SK-MEL-5 (cell line): ENCODE measurements around the gene TYW3. TPM values are rescaled to one million over a fixed set of nuclear protein-coding genes. Genes with fewer than 3 reads are reported as not detected.

Experiments
- DNase-seq: peaks from one replicate; pipeline ENCODE4 v3.0.0-alpha.2; 2016; ENCODE audit warnings: low read depth, low spot score
- in situ Hi-C: cut with HindIII; loops from 2 replicates; pipeline ENCODE4 v1.10.0; 2016; ENCODE audit warnings: low sequenced_read_pairs, high pct_unique_total_duplicates, low pct_unique_long_range_greater_than_20kb
- polyA plus RNA-seq, 2 experiments: library from polyadenylated mRNA; depleted of rRNA; stranded (reverse); fragments of >200 nt; gene quantifications; 2 replicates each; pipeline ENCODE4 v1.2.3, GENCODE V29; 2015
- total RNA-seq: library from RNA; depleted of rRNA; stranded (reverse); fragments of >200 nt; shearing (Covaris generic); gene quantifications from 2 replicates; pipeline ENCODE4 v1.2.3, GENCODE V29; 2014; rRNA removed

Gene TYW3, protein sequence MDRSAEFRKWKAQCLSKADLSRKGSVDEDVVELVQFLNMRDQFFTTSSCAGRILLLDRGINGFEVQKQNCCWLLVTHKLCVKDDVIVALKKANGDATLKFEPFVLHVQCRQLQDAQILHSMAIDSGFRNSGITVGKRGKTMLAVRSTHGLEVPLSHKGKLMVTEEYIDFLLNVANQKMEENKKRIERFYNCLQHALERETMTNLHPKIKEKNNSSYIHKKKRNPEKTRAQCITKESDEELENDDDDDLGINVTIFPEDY
- 22.6 and 30.5 TPM in 2 replicates for total RNA-seq
- 16.1 TPM in 2 replicates for polyA plus RNA-seq (2015; cell fraction: cytosol; rRNA removed)
- 39.7 and 43.3 TPM in 2 replicates for polyA plus RNA-seq (2015; cell fraction: nucleus; rRNA removed)

DNA sequence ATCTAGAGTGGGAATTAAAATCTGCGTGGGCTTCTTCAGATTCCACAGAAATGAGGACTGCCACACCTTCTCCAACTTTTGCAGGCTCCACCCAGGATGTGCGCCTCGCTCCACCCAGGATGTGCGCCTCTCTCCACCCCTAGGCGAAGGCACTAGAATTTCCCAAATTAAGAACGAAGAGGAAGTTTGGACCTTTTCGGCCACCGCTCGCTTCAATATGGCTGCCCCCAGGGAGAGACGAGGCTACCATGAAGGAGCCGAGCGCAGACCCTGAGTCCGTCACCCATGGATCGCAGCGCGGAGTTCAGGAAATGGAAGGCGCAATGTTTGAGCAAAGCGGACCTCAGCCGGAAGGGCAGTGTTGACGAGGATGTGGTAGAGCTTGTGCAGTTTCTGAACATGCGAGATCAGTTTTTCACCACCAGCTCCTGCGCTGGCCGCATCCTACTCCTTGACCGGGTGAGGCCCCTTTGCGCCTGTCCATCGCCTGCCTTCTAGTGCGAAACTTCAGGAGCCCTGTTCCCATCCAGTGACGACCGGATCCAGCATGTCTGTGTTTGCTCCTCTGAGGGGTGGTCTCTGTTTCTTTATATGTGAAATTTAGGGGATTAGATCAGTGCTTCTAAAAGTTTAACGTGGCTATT, at the start of gene TYW3, which contains the start of gene CRYZ:
TYW3 (plus strand) TSS at position 193 of the 644 bp plus-strand sequence; CDS start at position 286, 93 bp downstream.
CRYZ (minus strand) TSS at position 91 of the 644 bp plus-strand sequence. CDS start 8,229 bp downstream, outside the sequence.
- in situ Hi-C loops, result no loop called here
- peak; percentile 94 for DNase-seq

DNA sequence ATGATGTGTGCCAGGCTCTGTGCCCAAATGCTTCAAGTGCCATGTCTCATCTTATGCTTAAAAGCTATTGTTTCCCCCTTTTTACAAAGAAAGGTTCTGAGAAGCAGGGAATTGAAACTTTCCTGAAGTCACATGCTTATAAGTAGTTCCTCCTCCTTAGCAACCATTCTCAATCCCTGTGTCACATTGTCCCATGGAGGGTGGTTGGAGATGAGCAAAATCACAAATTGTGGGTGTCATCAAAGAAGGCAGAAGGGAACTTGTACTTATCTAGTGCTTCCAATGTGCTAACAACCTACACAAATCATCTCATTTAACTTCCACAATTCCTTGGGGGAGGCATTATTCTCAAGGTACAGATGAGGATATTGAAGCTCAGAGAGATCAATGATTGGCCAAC, 49.3 kb upstream of the TYW3 start:
- in situ Hi-C loops, result no loop called here
- DNase-seq, result no peak

DNA sequence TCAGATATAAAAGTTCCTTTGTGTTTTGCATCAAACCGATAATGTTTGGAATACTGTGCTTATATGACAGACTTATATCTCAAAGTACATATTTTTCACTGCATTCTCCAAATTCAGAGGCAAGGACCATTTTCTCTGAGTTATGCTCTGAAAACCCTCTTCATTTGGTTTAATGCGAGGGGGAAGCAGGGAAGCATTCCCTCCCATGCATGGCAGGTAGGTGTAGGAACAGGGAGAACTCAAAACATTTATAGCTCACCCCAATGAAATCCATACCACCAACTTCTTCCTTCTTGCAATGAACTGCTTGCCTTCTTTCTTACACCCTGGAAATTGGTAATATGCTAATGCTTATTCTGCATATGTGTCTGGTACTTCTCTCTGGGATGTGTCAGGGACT, 48.7 kb upstream of the TYW3 start:
- in situ Hi-C loops, result no loop called here
- no peak for DNase-seq

DNA sequence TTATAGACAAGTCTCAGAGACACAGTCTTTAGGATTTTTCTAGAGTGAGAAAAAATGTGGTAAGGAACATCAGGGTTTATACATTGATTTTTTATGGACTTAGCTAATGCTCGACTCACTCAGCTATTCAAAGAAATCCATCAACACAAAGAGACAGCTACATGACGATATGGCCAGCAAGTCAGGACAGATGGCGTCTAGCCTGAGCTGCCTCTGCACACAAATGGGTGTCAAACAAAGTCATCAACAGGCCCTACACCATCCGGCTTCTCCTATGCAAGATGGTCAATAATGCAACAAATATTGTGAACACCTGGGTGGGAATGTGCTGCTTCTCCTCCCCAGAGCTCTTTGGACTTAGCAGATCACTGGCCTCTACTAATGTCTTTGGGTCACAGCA, 46.0 kb upstream of the TYW3 start:
- in situ Hi-C loops, result no loop called here
- DNase-seq, result no peak

DNA sequence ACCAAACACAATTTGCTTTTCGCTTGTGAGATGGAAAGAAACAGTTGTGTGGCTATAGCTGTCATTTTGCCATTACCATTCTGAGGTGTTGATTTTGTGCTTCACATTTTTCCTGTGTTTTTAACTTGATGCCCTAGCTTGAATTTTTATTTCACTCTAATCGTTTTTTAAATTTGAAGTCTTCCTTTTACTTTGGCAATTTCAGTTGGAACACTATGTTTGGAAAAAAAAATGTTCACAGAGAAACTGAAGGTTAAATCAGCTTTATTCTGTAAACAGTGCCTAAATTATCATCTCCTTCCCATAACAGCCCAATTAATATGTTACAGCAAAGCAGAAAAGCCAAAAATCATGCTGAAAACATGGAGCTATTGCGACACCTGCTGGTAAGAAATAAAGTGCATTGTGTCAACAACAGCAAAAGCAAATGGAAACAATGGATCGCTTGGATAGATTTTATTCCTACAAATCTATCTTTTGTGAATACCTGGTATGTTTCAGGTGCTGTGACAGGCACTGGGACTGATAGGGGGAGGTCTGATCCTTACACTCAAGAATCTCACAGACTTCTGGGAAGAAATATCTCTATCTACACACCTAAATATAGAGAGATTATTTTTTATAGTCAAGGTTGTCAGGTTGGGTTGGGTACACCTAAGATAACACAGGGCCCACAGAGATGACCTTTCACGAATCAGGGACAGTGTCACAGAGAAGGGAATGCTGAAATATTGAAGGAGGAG, 43.2 kb upstream of the TYW3 start:
- peak; percentile 70 for DNase-seq
- in situ Hi-C loops, result no loop called here

DNA sequence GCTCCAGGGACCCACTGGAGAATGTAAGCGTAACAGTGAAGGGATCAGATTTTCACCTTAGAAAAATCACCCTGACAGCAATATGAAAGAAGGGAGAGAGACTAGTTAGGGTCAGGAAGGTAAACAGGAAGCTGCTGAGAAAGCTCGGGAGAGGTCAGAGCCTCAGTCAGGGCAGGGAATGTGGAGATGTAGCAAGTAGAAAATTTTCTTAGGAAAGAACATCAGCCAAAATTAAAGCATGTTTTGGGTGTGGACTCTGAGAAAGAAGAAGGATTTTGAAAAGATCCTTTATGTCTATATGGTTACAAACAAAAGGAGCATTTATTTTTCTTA, 42.6 kb upstream of the TYW3 start:
- DNase-seq, result no peak
- in situ Hi-C loops, result no loop called here

DNA sequence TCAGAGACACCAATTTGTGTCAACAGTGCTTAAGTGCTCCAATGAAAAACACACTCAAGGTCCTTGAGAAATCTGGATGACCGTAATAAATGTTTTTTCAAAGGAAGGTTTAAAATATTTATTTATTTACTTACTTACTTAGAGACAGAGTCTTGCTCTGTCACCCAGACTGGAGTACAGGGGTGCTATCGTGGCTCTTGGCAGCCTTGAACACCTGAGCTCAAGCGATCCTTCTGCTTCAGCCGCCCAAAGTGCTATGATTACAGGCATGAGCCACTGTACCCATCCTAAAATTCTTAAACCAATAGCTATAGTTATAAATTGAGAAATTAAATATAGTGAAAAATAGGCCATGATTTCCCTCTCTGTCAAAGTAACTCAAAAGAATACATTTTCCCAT, 42.0 kb upstream of the TYW3 start:
- in situ Hi-C loops, result no loop called here
- DNase-seq, result no peak

DNA sequence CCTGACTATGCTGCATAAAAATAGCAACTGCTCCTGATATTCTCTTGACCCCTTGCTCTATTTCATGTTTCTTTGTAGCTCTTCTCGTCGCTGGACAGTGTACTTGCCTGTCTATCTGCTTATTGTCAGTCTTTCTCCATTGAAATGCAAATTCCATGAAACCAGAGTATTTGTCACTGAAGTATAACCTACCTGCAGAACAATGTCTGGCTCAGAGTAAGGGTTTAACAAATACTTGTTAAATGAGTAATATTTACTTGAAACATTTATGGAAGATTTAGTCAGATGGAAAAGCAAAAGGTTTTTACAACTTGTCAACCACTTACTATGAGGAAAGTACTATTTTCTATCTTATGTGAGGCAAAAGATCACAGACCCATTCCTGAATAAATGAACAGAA, 39.5 kb upstream of the TYW3 start:
- no peak for DNase-seq
- in situ Hi-C loops, result no loop called here

DNA sequence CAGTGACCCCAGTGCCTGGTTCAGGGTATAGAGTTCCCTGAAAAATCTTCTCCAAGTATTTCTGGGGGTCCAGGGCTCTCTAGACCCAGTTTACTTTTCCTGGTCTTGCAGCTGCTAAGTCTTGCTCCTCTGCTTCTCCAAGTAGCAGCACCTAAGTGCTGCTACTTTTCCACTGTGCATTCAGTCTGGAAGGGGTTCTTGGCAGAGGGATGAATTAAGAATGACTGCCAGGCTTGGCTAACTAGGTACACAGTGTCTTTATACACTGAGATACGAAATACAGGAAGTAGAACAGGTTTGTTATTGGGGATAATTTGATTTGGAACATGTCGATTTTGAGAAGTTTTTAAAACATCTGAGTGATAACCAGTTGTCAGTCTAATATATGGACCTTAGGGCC, 35.1 kb upstream of the TYW3 start:
- no peak for DNase-seq
- in situ Hi-C loops, result no loop called here

DNA sequence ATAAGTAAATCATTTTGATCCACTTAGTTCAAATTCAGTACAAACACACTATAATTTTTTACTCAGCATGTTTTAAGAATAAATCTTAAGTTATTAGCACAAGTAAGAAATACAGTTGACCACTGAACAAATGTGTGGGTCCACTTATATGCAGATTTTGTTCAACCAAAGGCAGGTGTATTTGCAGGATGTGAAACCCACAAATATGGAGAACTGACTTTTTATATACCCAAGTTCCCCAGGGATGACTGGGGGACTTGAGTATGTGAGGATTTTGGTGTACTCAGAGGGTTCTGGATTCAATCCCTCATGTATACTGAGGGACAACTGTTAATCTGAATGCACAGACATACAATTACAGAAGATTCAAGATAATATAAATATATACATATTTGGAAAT, 33.6 kb upstream of the TYW3 start:
- no peak for DNase-seq
- in situ Hi-C loops, result no loop called here

DNA sequence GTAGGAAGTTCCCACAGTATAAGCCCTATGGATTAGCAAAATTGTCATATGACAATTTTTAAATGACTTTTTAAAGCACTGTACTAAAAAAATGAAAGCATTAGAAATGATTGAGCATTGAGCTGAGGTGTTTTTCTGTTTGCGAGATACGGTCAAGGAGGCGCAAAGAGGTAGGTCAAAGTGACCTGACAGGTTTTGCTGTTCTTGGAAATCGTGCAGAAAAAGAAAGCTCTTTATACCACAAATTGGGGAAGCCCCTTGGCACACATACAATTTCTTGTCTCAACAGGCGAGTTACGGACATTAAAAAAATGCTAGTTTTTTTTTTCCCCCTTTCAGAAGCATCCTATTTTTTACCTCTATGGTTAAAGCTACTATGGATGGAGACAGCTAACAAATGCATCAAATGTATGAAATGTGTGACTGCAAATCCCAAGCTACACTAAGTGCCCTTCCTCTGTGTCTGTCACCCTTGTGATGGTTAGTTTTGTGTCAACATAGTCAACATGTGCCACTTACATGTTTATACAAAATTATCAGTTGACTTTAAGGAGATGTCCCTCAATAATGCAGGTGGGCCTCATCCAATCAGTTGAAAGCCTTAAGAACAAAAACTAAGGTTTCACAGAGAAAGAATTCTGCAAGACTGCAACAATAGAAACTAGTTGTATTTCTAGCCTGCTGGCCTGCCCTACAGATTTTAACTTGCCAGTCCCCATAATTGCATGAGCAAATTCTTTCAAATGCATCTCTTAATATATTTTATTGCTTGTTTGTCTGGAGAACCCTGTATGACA, 29.4 kb upstream of the TYW3 start:
- DNase-seq, result no peak
- in situ Hi-C loops, result no loop called here

DNA sequence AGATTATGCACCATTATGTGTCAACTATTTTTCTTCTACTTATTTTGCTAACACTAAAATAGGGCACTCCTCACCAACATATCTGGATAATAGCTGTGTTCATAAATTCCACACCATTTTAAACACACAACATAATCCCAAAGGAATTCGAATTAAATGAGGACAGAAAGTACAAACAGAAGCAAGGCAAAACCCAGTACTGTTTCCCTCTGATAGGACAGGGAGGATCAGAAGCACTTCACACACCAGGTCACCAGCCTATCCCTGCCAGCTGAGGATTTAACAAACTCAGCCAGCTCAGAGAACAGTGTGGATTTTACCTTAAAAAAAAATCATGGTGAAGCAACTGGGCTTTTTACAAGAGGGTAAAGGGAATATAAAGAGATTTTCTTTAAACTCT, 20.1 kb upstream of the TYW3 start:
- in situ Hi-C loops, result no loop called here
- DNase-seq, result no peak

DNA sequence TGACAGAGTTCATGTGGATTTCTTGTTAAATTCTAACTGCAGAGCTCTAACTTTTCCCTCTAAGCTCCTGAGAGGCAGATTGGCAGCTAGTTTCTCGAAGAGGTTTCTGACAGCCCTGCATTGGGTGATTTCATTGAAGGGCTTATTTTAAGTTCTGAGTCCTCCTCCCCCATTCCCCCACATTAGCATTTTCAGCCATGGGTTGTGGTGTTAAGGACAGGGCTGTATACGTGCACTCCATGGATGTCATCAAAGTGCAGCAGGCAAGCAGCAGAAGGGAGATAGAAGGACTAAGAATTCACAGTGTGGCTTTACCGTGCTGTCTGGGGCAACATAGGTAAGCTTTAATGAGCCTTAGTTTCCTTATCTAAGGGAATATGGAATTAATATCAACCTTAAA, 19.1 kb upstream of the TYW3 start:
- no peak for DNase-seq
- in situ Hi-C loops, result no loop called here

DNA sequence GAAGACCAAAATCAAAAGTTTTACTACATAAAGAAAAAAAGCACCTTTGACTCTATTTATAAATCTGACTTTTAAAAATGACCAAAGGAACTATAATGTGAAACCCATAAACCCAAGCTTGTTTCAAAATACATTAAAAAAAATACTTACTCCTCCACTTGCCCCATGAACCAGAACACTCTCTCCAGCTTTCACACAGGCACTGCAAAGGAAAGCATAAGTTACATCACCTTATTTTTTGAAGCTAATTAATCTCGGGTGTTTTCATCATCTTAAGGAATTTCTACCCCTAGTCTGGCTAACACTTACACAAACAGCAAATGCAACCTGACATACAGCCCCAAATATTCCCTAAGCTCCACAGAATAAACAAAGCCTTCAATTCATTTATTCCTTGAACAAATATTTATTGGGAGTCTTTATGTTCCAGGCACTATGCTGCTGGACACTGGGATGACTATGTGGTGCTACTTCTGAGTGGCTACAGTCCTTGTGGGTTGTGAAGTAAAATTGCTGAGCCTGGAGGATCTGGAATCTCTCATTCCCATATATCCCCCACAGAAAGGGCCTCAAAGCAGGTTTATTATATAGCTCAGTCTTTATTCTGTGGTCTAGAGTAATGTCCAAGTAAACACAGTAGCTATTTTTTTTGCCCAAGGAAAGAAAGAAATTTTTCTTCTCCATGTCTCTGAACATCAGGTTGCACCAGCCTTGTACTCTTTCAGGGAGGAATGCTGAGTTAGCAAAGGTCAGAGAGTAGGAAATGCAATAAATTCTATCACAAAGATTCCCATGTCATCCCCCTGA, 18.3 kb upstream of the TYW3 start:
- no peak for DNase-seq
- in situ Hi-C loops, result no loop called here

DNA sequence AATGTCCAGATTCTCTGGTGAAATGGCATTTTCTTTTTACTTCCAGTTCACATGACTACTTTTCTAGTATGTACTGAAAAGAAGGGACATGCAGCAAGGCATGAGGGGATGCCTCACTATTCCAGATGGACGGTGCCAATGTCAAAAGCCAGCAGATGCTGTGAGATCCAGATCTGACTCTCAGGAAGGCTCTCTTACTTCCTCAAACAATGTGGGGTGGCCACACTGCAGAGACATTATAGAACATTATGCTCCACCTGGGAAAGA, 17.8 kb upstream of the TYW3 start:
- in situ Hi-C loops, result no loop called here
- DNase-seq, result no peak

DNA sequence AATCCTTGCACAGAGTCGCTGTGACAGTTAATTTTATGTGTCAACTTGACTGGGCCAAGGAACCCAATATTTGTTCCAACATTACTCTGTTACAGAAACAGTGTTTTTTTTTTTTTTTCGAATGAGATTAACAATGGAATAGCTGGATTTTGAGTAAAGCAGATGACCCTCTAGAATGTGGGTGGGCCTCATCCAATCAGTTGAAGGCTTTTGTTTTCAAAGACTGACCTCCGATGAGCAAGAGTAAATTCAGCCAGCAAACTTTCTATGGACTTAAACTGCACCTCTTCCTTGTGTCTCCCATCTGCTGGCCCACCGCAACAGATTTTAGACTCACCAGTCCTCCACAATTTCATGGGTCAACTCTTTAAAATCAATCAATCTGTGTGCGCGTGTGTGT, 17.1 kb upstream of the TYW3 start:
- DNase-seq, result no peak
- in situ Hi-C loops, result no loop called here

DNA sequence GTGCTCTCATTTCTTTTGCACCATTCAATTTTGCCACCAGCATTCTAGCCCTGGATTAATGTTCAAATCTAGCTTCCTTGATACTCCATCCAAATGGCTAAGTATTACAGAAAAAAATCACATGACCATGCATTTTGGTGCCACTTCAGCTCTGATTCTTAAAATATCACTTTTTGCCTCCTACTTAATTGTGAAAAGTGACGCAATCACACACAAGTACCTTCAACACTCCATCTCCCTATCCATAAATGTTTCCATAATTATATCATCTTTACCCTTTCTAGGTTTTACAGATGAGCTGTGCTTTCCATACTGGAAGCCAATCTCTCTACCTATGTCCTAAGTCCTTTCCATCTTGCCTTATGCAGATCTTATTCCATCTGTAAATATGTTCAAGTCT, 16.1 kb upstream of the TYW3 start:
- in situ Hi-C loops, result no loop called here
- no peak for DNase-seq
